ENCODE results near the gene TBC1D8. TPM values are rescaled to one million over a fixed set of nuclear protein-coding genes. Genes with fewer than 3 reads are reported as not detected.

Gene TBC1D8
- total RNA-seq, 1 experiment from 2014 or later: 51.7 TPM

DNA sequence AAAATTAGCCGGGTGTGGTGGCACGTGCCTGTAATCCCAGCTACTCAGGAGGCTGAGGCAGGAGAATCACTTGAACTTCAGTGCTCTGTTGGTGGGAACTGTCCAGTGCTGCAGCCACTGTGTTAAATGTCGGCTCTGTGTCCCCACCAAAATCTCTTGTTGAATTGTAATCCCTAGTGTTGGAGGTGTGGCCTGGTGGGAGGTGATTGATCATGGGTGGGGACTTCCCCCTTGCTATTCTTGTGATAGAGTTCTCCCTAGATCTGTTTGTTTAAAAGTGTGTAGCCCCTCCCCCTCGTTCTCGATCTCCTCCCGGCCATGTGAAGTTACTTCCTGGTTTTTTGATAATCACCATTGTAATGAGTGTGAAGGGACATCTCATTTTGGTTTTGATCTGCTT is 158.9 kb downstream of the TBC1D8 start:
- CTCF ChIA-PET: interaction anchor here (1.2 kb wide), 1 partner anchor 382 kb away, joined by 3 read pairs; no protein-coding TSS in a partner anchor
- POLR2A ChIA-PET: no interaction called here
- TF ChIP-seq ZNF425 (CRISPR knock-in tag; conservative IDR thresholded peaks at IDR 0.05) (no peak), ZBTB21 (CRISPR knock-in tag; IDR thresholded peaks at IDR 0.05; ENCODE audit: borderline replicate concordance) (no peak), USF2 (CRISPR knock-in tag; IDR thresholded peaks at IDR 0.05) (no peak), HMGXB4 (CRISPR knock-in tag; IDR thresholded peaks at IDR 0.05) (no peak), ZNF232 (CRISPR knock-in tag; IDR thresholded peaks at IDR 0.05) (no peak), IRF1 (CRISPR knock-in tag; IDR thresholded peaks at IDR 0.05) (no peak), TEAD1 (CRISPR knock-in tag; IDR thresholded peaks at IDR 0.05) (no peak)
- TF ChIP-seq, protein P1, sequence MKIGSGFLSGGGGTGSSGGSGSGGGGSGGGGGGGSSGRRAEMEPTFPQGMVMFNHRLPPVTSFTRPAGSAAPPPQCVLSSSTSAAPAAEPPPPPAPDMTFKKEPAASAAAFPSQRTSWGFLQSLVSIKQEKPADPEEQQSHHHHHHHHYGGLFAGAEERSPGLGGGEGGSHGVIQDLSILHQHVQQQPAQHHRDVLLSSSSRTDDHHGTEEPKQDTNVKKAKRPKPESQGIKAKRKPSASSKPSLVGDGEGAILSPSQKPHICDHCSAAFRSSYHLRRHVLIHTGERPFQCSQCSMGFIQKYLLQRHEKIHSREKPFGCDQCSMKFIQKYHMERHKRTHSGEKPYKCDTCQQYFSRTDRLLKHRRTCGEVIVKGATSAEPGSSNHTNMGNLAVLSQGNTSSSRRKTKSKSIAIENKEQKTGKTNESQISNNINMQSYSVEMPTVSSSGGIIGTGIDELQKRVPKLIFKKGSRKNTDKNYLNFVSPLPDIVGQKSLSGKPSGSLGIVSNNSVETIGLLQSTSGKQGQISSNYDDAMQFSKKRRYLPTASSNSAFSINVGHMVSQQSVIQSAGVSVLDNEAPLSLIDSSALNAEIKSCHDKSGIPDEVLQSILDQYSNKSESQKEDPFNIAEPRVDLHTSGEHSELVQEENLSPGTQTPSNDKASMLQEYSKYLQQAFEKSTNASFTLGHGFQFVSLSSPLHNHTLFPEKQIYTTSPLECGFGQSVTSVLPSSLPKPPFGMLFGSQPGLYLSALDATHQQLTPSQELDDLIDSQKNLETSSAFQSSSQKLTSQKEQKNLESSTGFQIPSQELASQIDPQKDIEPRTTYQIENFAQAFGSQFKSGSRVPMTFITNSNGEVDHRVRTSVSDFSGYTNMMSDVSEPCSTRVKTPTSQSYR (CRISPR knock-in tag; IDR thresholded peaks at IDR 0.05): no peak
- TF ChIP-seq, protein P2, sequence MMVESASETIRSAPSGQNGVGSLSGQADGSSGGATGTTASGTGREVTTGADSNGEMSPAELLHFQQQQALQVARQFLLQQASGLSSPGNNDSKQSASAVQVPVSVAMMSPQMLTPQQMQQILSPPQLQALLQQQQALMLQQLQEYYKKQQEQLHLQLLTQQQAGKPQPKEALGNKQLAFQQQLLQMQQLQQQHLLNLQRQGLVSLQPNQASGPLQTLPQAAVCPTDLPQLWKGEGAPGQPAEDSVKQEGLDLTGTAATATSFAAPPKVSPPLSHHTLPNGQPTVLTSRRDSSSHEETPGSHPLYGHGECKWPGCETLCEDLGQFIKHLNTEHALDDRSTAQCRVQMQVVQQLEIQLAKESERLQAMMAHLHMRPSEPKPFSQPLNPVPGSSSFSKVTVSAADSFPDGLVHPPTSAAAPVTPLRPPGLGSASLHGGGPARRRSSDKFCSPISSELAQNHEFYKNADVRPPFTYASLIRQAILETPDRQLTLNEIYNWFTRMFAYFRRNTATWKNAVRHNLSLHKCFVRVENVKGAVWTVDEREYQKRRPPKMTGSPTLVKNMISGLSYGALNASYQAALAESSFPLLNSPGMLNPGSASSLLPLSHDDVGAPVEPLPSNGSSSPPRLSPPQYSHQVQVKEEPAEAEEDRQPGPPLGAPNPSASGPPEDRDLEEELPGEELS (CRISPR knock-in tag; IDR thresholded peaks at IDR 0.05): no peak
- Mint-ChIP-seq H3K27me3 (ENCODE audit: low read depth) (no peaks in the 10 kb centered on the region), H3K4me1 (peaks cover 12% of the 10 kb centered on the region), H3K4me3 (no peak overlapping the region), H3K9me3 (no peaks in the 10 kb centered on the region), H3K27ac (no peak overlapping the region), H3K36me3 (no peaks in the 10 kb centered on the region)
- no peak for DNase-seq (ENCODE audit: low spot score)
- no peak for ATAC-seq

- no peak overlapping the region for H3K4me3 Mint-ChIP-seq
- no peaks in the 10 kb centered on the region for H3K9me3 Mint-ChIP-seq
- ChIA-PET CTCF (interaction anchor here (0.7 to 1.5 kb wide), 3 partner anchors 47 to 381 kb away, joined by 3 read pairs; no protein-coding TSS in a partner anchor), POLR2A (no interaction called here)
- no peaks in the 10 kb centered on the region for H3K36me3 Mint-ChIP-seq
- no peak for TF ChIP-seq SOX15 (CRISPR knock-in tag; IDR thresholded peaks at IDR 0.05)
- TF ChIP-seq, protein P3, sequence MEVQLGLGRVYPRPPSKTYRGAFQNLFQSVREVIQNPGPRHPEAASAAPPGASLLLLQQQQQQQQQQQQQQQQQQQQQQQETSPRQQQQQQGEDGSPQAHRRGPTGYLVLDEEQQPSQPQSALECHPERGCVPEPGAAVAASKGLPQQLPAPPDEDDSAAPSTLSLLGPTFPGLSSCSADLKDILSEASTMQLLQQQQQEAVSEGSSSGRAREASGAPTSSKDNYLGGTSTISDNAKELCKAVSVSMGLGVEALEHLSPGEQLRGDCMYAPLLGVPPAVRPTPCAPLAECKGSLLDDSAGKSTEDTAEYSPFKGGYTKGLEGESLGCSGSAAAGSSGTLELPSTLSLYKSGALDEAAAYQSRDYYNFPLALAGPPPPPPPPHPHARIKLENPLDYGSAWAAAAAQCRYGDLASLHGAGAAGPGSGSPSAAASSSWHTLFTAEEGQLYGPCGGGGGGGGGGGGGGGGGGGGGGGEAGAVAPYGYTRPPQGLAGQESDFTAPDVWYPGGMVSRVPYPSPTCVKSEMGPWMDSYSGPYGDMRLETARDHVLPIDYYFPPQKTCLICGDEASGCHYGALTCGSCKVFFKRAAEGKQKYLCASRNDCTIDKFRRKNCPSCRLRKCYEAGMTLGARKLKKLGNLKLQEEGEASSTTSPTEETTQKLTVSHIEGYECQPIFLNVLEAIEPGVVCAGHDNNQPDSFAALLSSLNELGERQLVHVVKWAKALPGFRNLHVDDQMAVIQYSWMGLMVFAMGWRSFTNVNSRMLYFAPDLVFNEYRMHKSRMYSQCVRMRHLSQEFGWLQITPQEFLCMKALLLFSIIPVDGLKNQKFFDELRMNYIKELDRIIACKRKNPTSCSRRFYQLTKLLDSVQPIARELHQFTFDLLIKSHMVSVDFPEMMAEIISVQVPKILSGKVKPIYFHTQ (CRISPR knock-in tag; IDR thresholded peaks at IDR 0.05): no peak
- no peak for TF ChIP-seq ATF1 (CRISPR knock-in tag; IDR thresholded peaks at IDR 0.05)
- TF ChIP-seq ZNF423 (CRISPR knock-in tag; IDR thresholded peaks at IDR 0.05): no peak
- no peak for TF ChIP-seq ZNF138 (CRISPR knock-in tag; conservative IDR thresholded peaks at IDR 0.05)
- TF ChIP-seq, protein P4, sequence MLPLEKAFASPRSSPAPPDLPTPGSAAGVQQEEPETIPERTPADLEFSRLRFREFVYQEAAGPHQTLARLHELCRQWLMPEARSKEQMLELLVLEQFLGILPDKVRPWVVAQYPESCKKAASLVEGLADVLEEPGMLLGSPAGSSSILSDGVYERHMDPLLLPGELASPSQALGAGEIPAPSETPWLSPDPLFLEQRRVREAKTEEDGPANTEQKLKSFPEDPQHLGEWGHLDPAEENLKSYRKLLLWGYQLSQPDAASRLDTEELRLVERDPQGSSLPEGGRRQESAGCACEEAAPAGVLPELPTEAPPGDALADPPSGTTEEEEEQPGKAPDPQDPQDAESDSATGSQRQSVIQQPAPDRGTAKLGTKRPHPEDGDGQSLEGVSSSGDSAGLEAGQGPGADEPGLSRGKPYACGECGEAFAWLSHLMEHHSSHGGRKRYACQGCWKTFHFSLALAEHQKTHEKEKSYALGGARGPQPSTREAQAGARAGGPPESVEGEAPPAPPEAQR (CRISPR knock-in tag; IDR thresholded peaks at IDR 0.05): no peak
- TF ChIP-seq ZBTB43 (CRISPR knock-in tag; IDR thresholded peaks at IDR 0.05): no peak
- no peak for DNase-seq (ENCODE audit: low spot score)
- ATAC-seq: no peak
- no peak overlapping the region for H3K27ac Mint-ChIP-seq
- no peaks in the 10 kb centered on the region for H3K27me3 Mint-ChIP-seq (ENCODE audit: low read depth)
- peaks cover 12% of the 10 kb centered on the region for H3K4me1 Mint-ChIP-seq
These were observed 159.8 kb downstream of the TBC1D8 start for GRCh38 chr2:100991404-100991773.
